HG03045 (cell line): ENCODE measurements around the gene SH3YL1.
"Not testable (repeated sequence)": the region's sequence is repeated elsewhere in the genome, so short reads cannot be mapped to it uniquely, and the experiment has no call there.

Experiments
- ATAC-seq: cut with Tn5 transposase; IDR thresholded peaks from one replicate; pipeline ENCODE4 v1.9.1; 2021; ENCODE audit warnings: mild to moderate bottlenecking, moderate library complexity; ENCODE audit not compliant: unreplicated experiment

Gene SH3YL1

DNA sequence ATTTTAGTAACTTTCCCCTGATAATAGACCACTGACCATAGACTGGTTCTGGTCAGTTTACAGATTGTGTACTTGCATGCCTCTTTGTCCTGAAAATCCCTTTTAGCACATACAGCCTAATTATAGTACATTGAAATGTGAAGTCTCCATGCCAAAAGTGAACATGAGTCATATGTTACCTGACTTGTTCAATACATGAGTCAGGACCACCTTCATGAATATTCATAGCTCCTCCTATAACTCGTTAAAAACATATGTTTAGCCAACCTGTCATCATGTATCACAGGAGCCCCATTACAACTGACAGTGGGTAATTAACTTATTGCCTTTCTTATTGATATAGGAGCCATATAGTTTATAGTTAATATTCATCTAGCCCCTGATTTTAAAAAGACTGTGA is 78.6 kb downstream of the SH3YL1 start:
- no peak for ATAC-seq

DNA sequence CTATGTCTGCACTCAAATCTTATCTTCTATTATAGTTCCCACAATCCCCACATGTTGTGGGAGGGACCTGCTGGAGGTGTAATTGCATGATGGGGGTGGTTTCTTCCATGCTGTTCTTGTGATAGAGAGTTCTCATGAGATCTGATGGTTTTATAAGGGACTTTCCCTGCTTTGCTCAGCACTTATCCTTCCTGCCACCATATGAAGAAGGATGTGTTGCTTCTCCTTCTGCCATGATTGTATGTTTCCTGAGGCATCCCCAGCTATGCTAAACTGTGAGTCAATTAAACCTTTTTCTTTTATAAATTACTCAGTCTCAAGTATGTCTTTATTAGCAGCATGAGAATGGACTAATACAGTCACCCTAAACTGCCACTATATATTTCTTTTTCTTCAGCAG is 79.1 kb downstream of the SH3YL1 start:
- no peak for ATAC-seq

DNA sequence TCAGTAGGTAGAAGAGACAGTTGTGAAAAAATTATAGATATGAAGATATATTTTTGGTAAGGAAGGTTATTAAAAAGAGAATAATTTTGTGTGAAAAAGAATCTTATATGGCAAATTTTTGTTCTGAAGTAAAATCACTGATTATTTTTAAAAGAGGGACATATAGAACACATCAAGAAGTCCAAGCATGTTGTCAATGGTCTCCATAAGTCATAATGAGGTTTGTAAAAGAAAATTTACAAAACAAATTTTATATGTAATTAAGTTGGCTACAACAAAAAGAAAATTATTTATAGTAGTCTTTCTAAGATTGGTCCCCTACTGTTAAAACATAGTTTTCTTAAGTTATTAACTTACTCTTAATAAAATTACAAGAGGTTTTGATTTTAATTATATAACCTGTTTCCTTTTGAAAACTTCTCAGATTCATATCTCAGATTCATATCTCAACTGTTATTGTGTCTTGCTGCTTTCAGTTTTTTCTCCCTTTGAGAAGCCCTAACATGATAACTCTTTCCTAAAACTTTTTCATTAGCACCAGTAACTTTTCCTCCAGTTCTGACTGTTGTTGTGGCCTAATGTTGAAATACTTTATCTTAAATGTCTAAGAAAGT is 81.2 kb downstream of the SH3YL1 start:
- no peak for ATAC-seq

DNA sequence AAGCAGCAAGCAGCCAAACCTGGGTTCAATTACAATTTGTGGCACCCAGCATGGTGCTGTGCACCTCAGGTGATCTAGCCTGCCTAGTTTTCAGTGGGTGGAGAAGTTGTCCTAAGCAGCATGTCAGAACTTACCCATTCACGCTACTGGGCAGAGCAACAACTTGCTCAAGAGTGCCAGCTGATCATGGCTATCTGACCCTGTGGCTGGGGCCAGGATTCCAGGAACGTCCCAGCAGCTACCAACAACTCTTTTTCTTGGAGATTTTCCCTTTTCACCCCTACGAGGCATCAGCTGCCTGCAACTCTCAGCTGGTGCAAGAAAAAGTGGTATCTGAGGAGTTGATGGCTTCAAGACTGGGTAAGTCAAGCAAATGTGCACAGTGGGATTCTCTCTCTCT is 83.5 kb downstream of the SH3YL1 start:
- ATAC-seq = no peak

- no peak for ATAC-seq
Observed at GRCh38 chr2:179886-180285, 83.9 kb downstream of the SH3YL1 start.

GRCh38 chr2:177733-178132 is 86.1 kb downstream of the SH3YL1 start:
- ATAC-seq = no peak

DNA sequence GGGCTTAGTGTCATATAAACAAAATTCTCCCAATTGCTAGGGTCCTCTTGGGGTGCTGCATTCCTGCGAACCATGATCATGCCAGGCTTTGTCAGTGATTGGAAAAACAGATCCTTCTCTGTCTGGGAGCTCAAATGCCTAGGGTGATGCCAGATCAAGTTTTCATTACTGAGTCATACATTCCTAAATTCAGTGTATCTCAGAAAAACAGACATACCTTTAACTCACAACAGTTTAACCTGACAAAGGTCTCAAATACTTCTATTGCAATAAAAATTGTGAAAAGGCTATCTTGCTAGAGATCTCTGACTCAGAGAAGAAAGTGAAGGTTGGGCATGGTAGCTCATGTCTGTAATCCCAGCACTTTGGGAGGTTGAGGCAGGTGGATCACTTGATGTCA is 86.9 kb downstream of the SH3YL1 start:
- no peak for ATAC-seq

GRCh38 chr2:175880-176820 is 87.7 kb downstream of the SH3YL1 start:
- ATAC-seq = no peak

GRCh38 chr2:175161-175786 is 88.6 kb downstream of the SH3YL1 start:
- ATAC-seq = no peak

DNA sequence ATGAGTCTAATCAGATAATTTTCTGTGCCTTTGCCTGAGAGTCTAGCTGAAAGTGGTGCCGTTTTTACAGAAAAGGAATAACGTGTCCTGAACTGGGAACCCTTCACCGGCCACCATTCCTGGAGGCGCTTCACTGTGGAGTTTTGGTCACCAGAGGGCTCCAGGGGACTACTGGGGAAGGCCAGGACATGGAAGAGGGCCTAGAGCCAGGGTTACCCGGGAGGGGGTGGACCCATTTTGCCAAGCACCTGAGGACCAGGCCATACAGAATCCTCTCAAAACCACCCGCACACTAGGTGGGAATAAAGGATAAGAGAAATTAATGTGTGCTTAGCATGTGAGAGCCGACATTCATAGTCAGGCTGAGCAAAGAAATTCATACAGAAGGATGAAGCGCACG is 91.7 kb downstream of the SH3YL1 start:
- ATAC-seq = not testable (repeated sequence)

DNA sequence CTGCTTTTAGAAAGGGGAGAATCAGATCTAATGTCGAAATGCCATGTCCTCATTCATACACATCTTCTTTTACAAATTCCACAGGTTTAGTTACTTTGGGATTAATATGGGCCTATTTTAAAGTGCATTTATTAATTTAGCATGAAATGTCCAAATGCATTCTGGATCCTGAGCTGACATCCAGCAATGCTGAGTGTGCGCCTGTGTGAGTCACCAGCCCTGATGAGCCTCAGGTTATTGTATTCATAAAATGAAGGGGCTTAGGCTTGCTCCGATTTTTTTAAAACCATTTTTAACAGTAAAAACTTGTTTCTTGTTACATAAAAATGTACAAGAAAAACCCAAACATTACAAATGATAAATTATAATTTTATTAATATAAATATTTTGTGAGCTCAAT is 94.1 kb downstream of the SH3YL1 start:
- ATAC-seq = no peak
